ENCODE results near the gene HEG1.

GRCh38 chr3:125045194-125045593 lies 10.6 kb downstream of the HEG1 start:
- no peak for TF ChIP-seq CTCF (conservative IDR thresholded peaks at IDR 0.05; ENCODE audit: low read depth, low read length)
- TF ChIP-seq EZH2 (IDR thresholded peaks at IDR 0.05; ENCODE audit: low read length, unreplicated experiment) = no peak
- no peak for TF ChIP-seq EZH2phosphoT487 (IDR thresholded peaks at IDR 0.05; ENCODE audit: borderline replicate concordance, low read length)
